Mucosa of descending colon (tissue), 3 donors: Measurements from ENCODE around the gene MT1M. TPM values are rescaled to one million over a fixed set of nuclear protein-coding genes. Genes with fewer than 3 reads are reported as not detected.
A peak's percentile ranks its signal among the peaks of the same experiment; 100 is the strongest.

Experiments used
- ATAC-seq: fragments of 200-7000 bp; cut with Tn5 transposase; one replicate; pipeline ENCODE4 v1.9.1; 2020; ENCODE audit warnings: mild to moderate bottlenecking, moderate library complexity
- DNase-seq, 3 donors: peaks; one replicate each; pipeline ENCODE4 v3.0.0-alpha.2; 2020
- H3K36me3 ChIP-seq: fragments of 200-600 bp; one replicate; pipeline ENCODE4 v1.8.0; 2021; ENCODE audit warnings: low read depth, mild to moderate bottlenecking
- H3K4me1 ChIP-seq: fragments of 200-600 bp; one replicate; pipeline ENCODE4 v1.8.0; 2021; ENCODE audit warnings: low read depth, mild to moderate bottlenecking
- H3K4me3 ChIP-seq: fragments of 200-600 bp; one replicate; pipeline ENCODE4 v1.8.0; 2021; ENCODE audit warnings: mild to moderate bottlenecking
- H3K9me3 ChIP-seq: fragments of 200-600 bp; one replicate; pipeline ENCODE4 v1.8.0; 2021; ENCODE audit warnings: mild to moderate bottlenecking
- intact Hi-C, 2 donors: fragments of 100-400 bp; cut with DNase I in 1 of 2; cut with micrococcal nuclease in 1 of 2; formaldehyde crosslinking; loops; one replicate each; pipeline versions ENCODE4 v1.11.0 to v1.11.1; 2022; cut with DNase I, micrococcal nuclease
- total RNA-seq, 3 donors: library from RNA; stranded (reverse); fragmentation: NEBNext Ultra II Directional in 2 of 3; extraction: Animal tissue kit (Norgen Biotek cat#: 25700) in 2 of 3; gene quantifications; one replicate each; pipeline versions ENCODE4 v1.2.1 to v1.2.4, GENCODE V29; 2021 to 2023
- TF ChIP-seq, protein P1 (sequence below): fragments of 200-600 bp; IDR thresholded peaks from one replicate; pipeline ENCODE4 v1.8.0; 2022; ENCODE audit warnings: antibody characterized with exemption, mild to moderate bottlenecking
- donor health status: DM: no; HTN: no; CAD: no; lungs with moderate emphysema.
- donor health status: DM: no; HTN: no; CAD: no.
- donor health status: DM: no; HTN: yes; CAD: no.

The MT1M gene
- total RNA-seq, 3 donors from 2014 or later = 9.5 to 40.0 (median 23.3) TPM

DNA sequence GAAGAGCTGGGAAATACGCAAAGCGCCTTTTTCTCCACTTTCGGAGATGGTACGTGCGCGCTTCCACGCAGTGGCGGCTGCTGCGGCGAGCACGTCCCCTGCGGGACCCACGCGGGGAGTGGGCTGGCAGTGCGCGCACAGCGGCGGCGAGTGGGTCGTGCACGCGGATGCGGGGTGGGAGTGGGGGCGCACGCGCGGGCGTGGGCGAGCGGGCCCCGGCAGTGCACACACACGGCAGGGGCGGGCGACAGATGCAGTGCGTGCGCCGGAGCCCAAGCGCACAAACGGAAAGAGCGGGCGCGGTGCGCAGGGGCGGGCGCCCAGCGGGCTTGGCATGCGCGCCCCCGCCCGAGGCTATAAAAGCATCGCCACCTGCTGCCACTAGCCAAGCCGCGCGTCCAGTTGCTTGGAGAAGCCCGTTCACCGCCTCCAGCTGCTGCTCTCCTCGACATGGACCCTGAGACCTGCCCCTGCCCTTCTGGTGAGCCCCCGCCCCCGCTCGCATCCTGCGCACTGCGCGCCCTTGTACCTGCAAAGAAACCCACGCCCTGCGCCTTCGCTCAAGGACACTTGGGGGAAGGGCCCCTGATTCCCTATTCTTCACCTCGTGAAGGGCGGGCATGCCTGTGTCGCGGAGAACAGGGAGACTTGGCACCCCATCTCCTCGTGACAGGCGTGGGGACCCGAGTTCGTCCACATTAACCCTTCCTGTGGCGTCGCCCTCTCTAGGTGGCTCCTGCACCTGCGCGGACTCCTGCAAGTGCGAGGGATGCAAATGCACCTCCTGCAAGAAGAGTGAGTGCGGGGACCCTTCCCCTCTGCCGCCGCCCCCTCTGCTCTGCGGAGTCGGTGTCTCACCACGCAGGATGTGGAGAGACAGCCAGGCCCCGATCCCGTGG lies 43.1 kb upstream of the MT1M start, which contains the start of gene MT3:
MT3 (plus strand) TSS at position 388 of the 899 bp plus-strand sequence; CDS start at position 451, 63 bp downstream.
- Histone ChIP-seq H3K36me3 (no peaks in the 10 kb centered on the region), H3K9me3 (no peaks in the 10 kb centered on the region), H3K4me1 (peaks cover 7% of the 10 kb centered on the region), H3K4me3 (no peak within 1 kb of the TSS)
- ATAC-seq (peak; percentile 86), DNase-seq (peak; percentile 58 to 64 (median 59))
- TF ChIP-seq, protein P1, sequence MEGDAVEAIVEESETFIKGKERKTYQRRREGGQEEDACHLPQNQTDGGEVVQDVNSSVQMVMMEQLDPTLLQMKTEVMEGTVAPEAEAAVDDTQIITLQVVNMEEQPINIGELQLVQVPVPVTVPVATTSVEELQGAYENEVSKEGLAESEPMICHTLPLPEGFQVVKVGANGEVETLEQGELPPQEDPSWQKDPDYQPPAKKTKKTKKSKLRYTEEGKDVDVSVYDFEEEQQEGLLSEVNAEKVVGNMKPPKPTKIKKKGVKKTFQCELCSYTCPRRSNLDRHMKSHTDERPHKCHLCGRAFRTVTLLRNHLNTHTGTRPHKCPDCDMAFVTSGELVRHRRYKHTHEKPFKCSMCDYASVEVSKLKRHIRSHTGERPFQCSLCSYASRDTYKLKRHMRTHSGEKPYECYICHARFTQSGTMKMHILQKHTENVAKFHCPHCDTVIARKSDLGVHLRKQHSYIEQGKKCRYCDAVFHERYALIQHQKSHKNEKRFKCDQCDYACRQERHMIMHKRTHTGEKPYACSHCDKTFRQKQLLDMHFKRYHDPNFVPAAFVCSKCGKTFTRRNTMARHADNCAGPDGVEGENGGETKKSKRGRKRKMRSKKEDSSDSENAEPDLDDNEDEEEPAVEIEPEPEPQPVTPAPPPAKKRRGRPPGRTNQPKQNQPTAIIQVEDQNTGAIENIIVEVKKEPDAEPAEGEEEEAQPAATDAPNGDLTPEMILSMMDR = no peak
- intact Hi-C loops = no loop called here

DNA sequence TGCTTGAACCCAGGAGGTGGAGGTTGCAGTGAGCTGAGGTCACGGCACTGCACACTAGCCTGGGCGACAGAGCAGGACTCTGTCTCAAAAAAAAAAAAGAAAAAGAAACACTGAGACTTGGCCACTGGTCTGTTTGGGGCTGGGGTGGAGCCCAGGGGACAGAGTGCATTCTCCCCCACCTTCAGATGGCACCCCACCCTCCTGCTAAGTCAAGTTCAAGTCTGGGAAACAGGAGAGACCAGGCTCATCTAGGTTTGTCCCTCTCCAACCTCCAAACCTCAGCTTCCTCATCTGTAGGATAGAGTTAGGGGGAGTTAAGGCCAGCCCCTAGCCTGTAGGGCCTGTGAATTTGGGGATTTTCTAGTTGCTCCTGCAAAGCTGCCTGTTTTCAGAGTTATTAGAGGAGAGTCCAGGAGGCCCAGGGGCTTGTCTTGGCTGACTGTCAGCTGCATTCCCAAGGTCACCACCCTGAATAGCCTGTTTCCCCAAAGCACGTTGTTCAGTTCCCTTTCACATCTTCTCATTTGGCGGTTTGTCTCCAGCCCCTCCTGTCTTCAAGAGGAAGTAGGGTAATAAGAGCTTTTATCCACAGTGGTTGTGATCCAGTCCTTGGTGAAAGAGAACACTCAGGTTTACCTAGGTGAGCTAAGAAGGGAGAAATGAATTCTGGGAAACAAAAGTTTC lies 40.9 kb upstream of the MT1M start:
- TF ChIP-seq, protein P1 = no peak
- intact Hi-C loops = no loop called here
- Histone ChIP-seq H3K4me3 (no peak overlapping the region), H3K9me3 (no peaks in the 10 kb centered on the region), H3K36me3 (no peaks in the 10 kb centered on the region), H3K4me1 (peaks cover 7% of the 10 kb centered on the region)
- no peak for ATAC-seq
- no peak for DNase-seq

- Histone ChIP-seq H3K4me1 (peaks cover 7% of the 10 kb centered on the region), H3K36me3 (no peaks in the 10 kb centered on the region), H3K9me3 (no peaks in the 10 kb centered on the region), H3K4me3 (no peak overlapping the region)
- ATAC-seq (no peak), DNase-seq (no peak)
- intact Hi-C loops = no loop called here
- TF ChIP-seq, protein P1 = no peak
Observed at GRCh38 chr16:56593573-56594291, 38.7 kb upstream of the MT1M start.

DNA sequence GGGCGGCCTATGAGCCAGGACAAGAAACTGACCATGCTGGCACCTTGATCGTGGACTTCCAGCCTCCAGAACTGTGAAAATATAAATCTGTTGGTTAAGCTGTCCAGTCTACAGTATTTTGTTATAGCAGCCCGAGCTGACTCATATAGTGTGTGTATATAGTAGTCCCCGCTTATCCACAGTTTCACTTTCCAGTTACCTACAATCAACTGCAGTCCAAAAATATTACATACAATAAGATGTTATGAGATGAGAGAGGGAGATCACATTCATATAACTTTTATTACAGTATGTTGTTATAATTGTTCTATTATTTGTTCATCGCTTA lies 38.2 kb upstream of the MT1M start:
- DNase-seq (no peak), ATAC-seq (no peak)
- intact Hi-C loops = no loop called here
- Histone ChIP-seq H3K4me3 (no peak overlapping the region), H3K9me3 (no peaks in the 10 kb centered on the region), H3K36me3 (no peaks in the 10 kb centered on the region), H3K4me1 (peaks cover 4% of the 10 kb centered on the region)
- TF ChIP-seq, protein P1 = no peak

DNA sequence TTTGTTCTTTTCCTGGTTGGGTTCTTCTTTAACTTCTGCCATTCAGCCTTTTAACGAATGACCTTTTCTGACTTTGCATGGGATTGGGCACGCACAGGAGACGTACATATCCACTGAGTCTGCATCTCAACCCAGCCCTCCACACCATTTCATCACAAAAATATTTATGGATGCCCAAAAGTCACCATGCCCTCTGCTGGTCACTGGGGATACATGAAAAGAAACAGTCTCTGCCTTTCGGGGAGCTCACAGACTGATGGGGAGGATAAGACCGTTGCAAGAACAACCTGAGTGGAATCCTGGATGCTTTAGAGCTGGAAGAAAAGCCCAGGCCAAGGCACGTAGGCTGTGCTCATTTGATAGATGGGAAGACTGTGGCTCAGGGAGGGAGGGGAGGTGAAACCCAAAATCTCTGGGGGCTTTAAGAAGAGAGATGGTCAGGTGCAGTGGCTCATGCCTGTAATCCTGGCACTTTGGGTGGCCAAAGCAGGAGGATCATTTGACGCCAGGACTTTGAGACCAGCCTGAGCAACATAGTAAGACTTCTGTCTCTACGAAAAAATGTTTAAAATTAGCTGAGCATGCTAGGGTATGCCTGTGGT lies 32.0 kb upstream of the MT1M start:
- TF ChIP-seq, protein P1 = peak; percentile 23
- no peaks in the 10 kb centered on the region for H3K36me3 ChIP-seq
- H3K4me3 ChIP-seq = no peak overlapping the region
- H3K4me1 ChIP-seq = no peaks in the 10 kb centered on the region
- H3K9me3 ChIP-seq = no peaks in the 10 kb centered on the region
- peak; percentile 53 for ATAC-seq
- peak in 1 of 3 donors; percentile 58 for DNase-seq
- intact Hi-C loops = loop anchor here in 1 of 2 donors (10.0 kb wide), 1 partner anchor 86 kb away; no protein-coding TSS in a partner anchor
